Measurements from ENCODE around the gene FXYD5.
A peak's percentile ranks its signal among the peaks of the same experiment; 100 is the strongest.

FXYD5 gene

DNA sequence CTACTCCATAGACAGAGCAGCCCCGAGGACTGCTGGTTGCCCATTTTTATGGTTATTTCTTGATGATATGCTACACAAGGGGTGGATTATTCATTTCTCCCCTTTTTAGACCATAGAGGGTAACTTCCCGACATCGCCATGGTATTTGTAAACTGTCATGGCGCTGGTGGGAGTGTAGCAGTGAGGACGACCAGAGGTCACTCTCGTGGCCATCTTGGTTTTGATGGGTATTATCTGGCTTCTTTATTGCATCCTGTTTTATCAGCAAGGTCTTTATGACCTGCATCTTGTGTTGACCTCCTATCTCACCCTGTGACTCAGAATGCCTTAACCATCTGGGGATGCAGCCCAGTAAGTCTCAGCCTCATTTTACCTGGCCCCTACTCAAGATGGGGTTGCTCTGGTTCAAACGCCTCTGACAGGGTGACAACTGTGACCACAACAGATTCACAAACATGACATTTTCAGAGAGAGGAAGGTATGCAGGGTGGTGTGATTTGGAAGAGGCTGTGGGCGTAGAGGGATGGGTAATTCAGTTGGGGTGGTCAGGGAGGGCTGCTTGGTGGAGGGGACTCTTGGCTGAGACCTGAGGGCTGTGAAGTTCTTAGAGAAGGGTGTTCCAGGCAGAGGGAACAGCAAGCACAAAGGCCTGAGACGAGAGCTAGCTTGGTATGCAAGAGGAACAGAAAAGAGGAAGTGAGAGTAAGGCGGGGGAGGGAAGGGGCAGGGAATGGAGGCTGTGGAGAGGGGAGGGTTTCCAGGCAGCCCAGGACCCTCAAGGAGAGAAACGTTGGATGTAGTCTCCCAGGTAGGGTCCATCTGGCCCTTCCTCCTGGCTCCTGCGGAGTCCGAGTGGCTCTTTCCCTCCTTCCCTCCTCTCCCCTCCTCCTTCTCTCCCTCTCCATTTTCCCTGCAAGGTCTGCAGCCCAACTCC, 50.5 kb downstream of the FXYD5 start:
- Histone ChIP-seq H3K27me3 (ENCODE audit: insufficient read depth, poor library complexity, severe bottlenecking) (peaks cover 3% of the 10 kb centered on the region), H3K27ac (replicated peaks) (peak overlapping the region; percentile 48; the same call in 1 of the 2 replicates), H3K4me3 (replicated peaks; ENCODE audit: insufficient read depth, low read length) (no peak overlapping the region)
- TF ChIP-seq SPI1 (IDR thresholded peaks at IDR 0.05; ENCODE audit: borderline replicate concordance, low read depth) = peak; percentile 100
- TF ChIP-seq, protein P1, sequence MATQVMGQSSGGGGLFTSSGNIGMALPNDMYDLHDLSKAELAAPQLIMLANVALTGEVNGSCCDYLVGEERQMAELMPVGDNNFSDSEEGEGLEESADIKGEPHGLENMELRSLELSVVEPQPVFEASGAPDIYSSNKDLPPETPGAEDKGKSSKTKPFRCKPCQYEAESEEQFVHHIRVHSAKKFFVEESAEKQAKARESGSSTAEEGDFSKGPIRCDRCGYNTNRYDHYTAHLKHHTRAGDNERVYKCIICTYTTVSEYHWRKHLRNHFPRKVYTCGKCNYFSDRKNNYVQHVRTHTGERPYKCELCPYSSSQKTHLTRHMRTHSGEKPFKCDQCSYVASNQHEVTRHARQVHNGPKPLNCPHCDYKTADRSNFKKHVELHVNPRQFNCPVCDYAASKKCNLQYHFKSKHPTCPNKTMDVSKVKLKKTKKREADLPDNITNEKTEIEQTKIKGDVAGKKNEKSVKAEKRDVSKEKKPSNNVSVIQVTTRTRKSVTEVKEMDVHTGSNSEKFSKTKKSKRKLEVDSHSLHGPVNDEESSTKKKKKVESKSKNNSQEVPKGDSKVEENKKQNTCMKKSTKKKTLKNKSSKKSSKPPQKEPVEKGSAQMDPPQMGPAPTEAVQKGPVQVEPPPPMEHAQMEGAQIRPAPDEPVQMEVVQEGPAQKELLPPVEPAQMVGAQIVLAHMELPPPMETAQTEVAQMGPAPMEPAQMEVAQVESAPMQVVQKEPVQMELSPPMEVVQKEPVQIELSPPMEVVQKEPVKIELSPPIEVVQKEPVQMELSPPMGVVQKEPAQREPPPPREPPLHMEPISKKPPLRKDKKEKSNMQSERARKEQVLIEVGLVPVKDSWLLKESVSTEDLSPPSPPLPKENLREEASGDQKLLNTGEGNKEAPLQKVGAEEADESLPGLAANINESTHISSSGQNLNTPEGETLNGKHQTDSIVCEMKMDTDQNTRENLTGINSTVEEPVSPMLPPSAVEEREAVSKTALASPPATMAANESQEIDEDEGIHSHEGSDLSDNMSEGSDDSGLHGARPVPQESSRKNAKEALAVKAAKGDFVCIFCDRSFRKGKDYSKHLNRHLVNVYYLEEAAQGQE (IDR thresholded peaks at IDR 0.05; ENCODE audit: insufficient replicate concordance, low read depth) = no peak
- DNase-seq (ENCODE audit: low read depth in 1 of 2, low spot score in 1 of 2) = peak in 1 of 2 experiments; percentile 75

DNA sequence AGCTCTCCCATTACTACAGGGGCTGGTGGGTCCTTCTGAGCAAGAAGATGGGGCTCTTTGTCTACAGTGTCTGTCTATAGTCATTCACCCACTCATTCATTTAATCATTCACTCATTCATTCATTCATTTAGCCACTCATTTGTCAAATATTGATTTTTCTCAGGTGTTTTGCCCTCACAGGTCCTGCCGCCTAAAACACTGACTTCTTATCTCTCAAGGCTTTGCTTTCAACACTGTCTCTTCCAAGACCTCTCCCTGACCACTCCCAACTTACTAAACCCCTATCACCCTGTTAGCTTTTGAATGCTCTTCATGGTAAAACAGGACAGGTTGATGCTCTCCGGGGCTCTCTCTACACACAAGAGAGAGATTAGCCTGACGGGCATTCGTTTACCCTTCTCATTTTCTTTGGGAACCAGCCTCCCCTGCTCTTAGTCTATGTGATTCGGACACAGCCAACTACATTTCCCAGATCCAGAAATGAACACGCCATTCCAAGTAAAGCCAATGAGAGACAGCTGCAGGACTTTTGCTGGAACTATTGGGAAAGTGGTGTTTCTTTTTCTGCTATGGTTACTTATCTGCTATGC, 51.3 kb downstream of the FXYD5 start:
- TF ChIP-seq, protein P1 (IDR thresholded peaks at IDR 0.05; ENCODE audit: insufficient replicate concordance, low read depth) = no peak
- TF ChIP-seq POLR2AphosphoS5 (IDR thresholded peaks at IDR 0.05; ENCODE audit: low read depth) (no peak), GABPA (IDR thresholded peaks at IDR 0.05; ENCODE audit: low read depth) (no peak), SPI1 (IDR thresholded peaks at IDR 0.05; ENCODE audit: borderline replicate concordance, low read depth) (no peak)
- TF ChIP-seq, protein P2, sequence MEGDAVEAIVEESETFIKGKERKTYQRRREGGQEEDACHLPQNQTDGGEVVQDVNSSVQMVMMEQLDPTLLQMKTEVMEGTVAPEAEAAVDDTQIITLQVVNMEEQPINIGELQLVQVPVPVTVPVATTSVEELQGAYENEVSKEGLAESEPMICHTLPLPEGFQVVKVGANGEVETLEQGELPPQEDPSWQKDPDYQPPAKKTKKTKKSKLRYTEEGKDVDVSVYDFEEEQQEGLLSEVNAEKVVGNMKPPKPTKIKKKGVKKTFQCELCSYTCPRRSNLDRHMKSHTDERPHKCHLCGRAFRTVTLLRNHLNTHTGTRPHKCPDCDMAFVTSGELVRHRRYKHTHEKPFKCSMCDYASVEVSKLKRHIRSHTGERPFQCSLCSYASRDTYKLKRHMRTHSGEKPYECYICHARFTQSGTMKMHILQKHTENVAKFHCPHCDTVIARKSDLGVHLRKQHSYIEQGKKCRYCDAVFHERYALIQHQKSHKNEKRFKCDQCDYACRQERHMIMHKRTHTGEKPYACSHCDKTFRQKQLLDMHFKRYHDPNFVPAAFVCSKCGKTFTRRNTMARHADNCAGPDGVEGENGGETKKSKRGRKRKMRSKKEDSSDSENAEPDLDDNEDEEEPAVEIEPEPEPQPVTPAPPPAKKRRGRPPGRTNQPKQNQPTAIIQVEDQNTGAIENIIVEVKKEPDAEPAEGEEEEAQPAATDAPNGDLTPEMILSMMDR (IDR thresholded peaks at IDR 0.05; ENCODE audit: insufficient read depth, low read length) = no peak
- H3K27me3 ChIP-seq (ENCODE audit: insufficient read depth, poor library complexity, severe bottlenecking) = peaks cover 3% of the 10 kb centered on the region
- no peak overlapping the region for H3K27ac ChIP-seq (replicated peaks)
- DNase-seq (ENCODE audit: low read depth in 1 of 2, low spot score in 1 of 2) = no peak
- H3K4me3 ChIP-seq (replicated peaks; ENCODE audit: insufficient read depth, low read length) = no peak overlapping the region

DNA sequence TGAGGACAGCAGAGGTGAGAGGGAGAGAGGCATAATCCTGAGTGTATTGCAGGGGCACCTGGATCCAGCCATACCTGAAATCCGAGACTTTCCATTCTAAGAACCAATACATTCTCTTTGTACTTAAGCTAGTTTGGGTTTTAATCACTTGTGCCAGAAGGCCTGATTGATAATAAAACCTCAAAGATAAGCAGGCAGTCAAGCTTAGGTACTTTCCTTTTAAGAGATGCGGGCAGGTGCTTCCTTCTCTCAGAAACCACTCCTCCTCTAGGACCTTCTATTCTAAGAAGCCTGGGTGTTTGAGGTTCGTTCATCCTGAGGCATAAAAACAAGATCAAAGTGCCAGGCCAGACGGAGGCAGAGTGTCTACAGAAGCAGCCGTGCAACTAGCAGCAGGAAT, 51.8 kb downstream of the FXYD5 start:
- no peak overlapping the region for H3K27ac ChIP-seq (replicated peaks)
- TF ChIP-seq, protein P1 (IDR thresholded peaks at IDR 0.05; ENCODE audit: insufficient replicate concordance, low read depth) = no peak
- no peaks in the 10 kb centered on the region for H3K27me3 ChIP-seq (ENCODE audit: insufficient read depth, poor library complexity, severe bottlenecking)
- DNase-seq (ENCODE audit: low read depth in 1 of 2, low spot score in 1 of 2) = no peak
- H3K4me3 ChIP-seq (replicated peaks; ENCODE audit: insufficient read depth, low read length) = no peak overlapping the region

DNA sequence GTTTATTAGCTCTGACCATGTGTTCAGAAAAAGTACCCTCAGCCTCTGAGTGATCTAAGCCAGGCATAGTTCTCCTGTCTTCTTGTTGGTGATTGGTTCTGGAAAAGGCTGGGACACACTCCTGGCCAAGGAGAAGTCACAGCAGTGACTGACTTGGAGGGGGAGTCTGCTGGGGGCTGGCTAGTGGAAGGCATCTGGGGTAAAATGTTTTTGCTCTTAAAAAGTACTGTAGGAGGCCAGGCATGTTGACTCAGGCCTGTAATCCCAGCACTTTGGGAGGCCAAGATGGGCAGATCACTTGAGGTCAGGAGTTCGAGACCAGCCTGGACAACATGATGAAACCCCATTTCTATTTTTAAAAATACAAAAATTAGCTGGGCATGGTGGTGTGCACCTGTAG, 52.3 kb downstream of the FXYD5 start:
- Histone ChIP-seq H3K27ac (replicated peaks) (no peak overlapping the region), H3K27me3 (ENCODE audit: insufficient read depth, poor library complexity, severe bottlenecking) (no peaks in the 10 kb centered on the region), H3K4me3 (replicated peaks; ENCODE audit: insufficient read depth, low read length) (no peak overlapping the region)
- TF ChIP-seq POLR2AphosphoS5 (IDR thresholded peaks at IDR 0.05; ENCODE audit: low read depth) (no peak), GABPA (IDR thresholded peaks at IDR 0.05; ENCODE audit: low read depth) (no peak), SPI1 (IDR thresholded peaks at IDR 0.05; ENCODE audit: borderline replicate concordance, low read depth) (no peak)
- TF ChIP-seq, protein P1 (IDR thresholded peaks at IDR 0.05; ENCODE audit: insufficient replicate concordance, low read depth) = no peak
- TF ChIP-seq, protein P2 (IDR thresholded peaks at IDR 0.05; ENCODE audit: insufficient read depth, low read length) = no peak
- no peak for DNase-seq (ENCODE audit: low read depth in 1 of 2, low spot score in 1 of 2)
